HG03108 (cell line): ENCODE data around the gene ABCA4.
"Not testable (repeated sequence)": the region's sequence is repeated elsewhere in the genome, so short reads cannot be mapped to it uniquely, and the experiment has no call there.

Experiments used
- ATAC-seq: cut with Tn5 transposase; IDR thresholded peaks from one replicate; pipeline ENCODE4 v1.9.1; 2021; ENCODE audit warnings: moderate library complexity; ENCODE audit not compliant: unreplicated experiment

The ABCA4 gene

GRCh38 chr1:93960641-93961147 lies 160.3 kb downstream of the ABCA4 start:
- ATAC-seq, result no peak

GRCh38 chr1:93959413-93959812 lies 161.5 kb downstream of the ABCA4 start:
- ATAC-seq, result no peak

- no peak for ATAC-seq
Measured at GRCh38 chr1:93958726-93959100, 162.2 kb downstream of the ABCA4 start.

- ATAC-seq, result no peak
Measured at GRCh38 chr1:93958032-93958725, 162.8 kb downstream of the ABCA4 start.

- no peak for ATAC-seq
Measured at GRCh38 chr1:93955765-93956164, 165.2 kb downstream of the ABCA4 start.

GRCh38 chr1:93947002-93947686 lies 173.8 kb downstream of the ABCA4 start:
- not testable (repeated sequence) for ATAC-seq
